HepG2 (cell line): ENCODE results near the gene ANKRD40. TPM values are rescaled to one million over a fixed set of nuclear protein-coding genes. Genes with fewer than 3 reads are reported as not detected.

ENCODE experiments used
- FOXA3 ChIP-seq: IDR thresholded peaks from 2 replicates; pipeline ENCODE4 v1.6.1; 2016; ENCODE audit warnings: missing genetic modification reagents, missing compliant biosample characterization
- HOXA5 ChIP-seq: sonication (generic); formaldehyde crosslinking; IDR thresholded peaks from 2 replicates; pipeline ENCODE4 v1.4.0; 2020; ENCODE audit warnings: missing genetic modification reagents
- MYNN ChIP-seq: sonication (generic); formaldehyde crosslinking; IDR thresholded peaks from 2 replicates; pipeline ENCODE4 v1.4.0; 2020; ENCODE audit warnings: mild to moderate bottlenecking, low read depth, missing genetic modification reagents
- PATZ1 ChIP-seq: sonication (generic); formaldehyde crosslinking; IDR thresholded peaks from 2 replicates; pipeline ENCODE4 v1.4.0; 2020; ENCODE audit warnings: missing genetic modification reagents
- PRDM15 ChIP-seq: sonication (generic); formaldehyde crosslinking; IDR thresholded peaks from 2 replicates; pipeline ENCODE4 v1.4.0; 2020; ENCODE audit warnings: missing genetic modification reagents
- RBM39 ChIP-seq: fragments of 200-400 bp; formaldehyde crosslinking; IDR thresholded peaks from one replicate; pipeline ENCODE4 v1.6.1; 2018; ENCODE audit warnings: antibody characterized with exemption, mild to moderate bottlenecking, low read depth, low read length; ENCODE audit not compliant: poor library complexity, severe bottlenecking
- SALL2 ChIP-seq: sonication (generic); formaldehyde crosslinking; IDR thresholded peaks from 2 replicates; pipeline ENCODE4 v1.8.1; 2023; ENCODE audit warnings: mild to moderate bottlenecking, missing genetic modification reagents, inconsistent platforms
- SMARCE1 ChIP-seq: fragments of 450-650 bp; IDR thresholded peaks from 2 replicates; pipeline ENCODE4 v1.6.1; 2017; ENCODE audit warnings: borderline replicate concordance
- SNAPC5 ChIP-seq: sonication (generic); formaldehyde crosslinking; IDR thresholded peaks from 2 replicates; pipeline ENCODE4 v1.8.1; 2023; ENCODE audit warnings: mild to moderate bottlenecking, missing genetic modification reagents, borderline replicate concordance
- ZNF503 ChIP-seq: sonication (generic); formaldehyde crosslinking; IDR thresholded peaks from 2 replicates; pipeline ENCODE4 v1.4.0; 2020; ENCODE audit warnings: missing genetic modification reagents
- ZNF576 ChIP-seq: sonication (generic); formaldehyde crosslinking; IDR thresholded peaks from 2 replicates; pipeline ENCODE4 v1.4.0; 2020; ENCODE audit warnings: mild to moderate bottlenecking, missing genetic modification reagents
- ZNF709 ChIP-seq: sonication (generic); formaldehyde crosslinking; IDR thresholded peaks from 2 replicates; pipeline ENCODE4 v1.5.0; 2020; ENCODE audit warnings: mild to moderate bottlenecking, missing genetic modification reagents
- ZNF792 ChIP-seq: IDR thresholded peaks from 2 replicates; pipeline ENCODE4 v1.6.1; 2016
- ZSCAN25 ChIP-seq: sonication (generic); formaldehyde crosslinking; IDR thresholded peaks from 2 replicates; pipeline ENCODE4 v1.8.0; 2022; ENCODE audit warnings: mild to moderate bottlenecking, missing genetic modification reagents
- polyA plus RNA-seq, 8 experiments: library from polyadenylated mRNA; depleted of rRNA in 3 of 8; stranded (reverse) in 7 of 8; unstranded in 1 of 8; fragments of >200 nt; fragmentation: Illumina TruSeq in 4 of 8; extraction: Trizol in 4 of 8; gene quantifications; 2 replicates each; pipeline versions ENCODE4 v1.2.1 to v1.2.3, GENCODE V29; 2011 to 2016; ENCODE audit warnings: low read depth in 4 of 8, missing spikeins in 1 of 8, mixed read lengths in 1 of 8; ENCODE audit not compliant: insufficient read depth in 1 of 8
- total RNA-seq, 5 experiments: library from RNA; depleted of rRNA; stranded (reverse); fragments of >200 nt; fragmentation: Illumina TruSeq; extraction: Trizol; gene quantifications; 2 replicates each; pipeline ENCODE4 v1.2.3, GENCODE V29; 2016; ENCODE audit warnings: low read depth in 1 of 5

The ANKRD40 gene
- total and polyA plus RNA-seq, 2 of the 13 experiments (the other 11 are each of a cell fraction or from before 2014, with no cell fraction given) = 35.0 to 46.4 TPM

GRCh38 chr17:50687200-50688066 lies 20.3 kb downstream of the ANKRD40 start (continued):
- TF ChIP-seq PRDM15 (peak; percentile 99), FOXA3 (CRISPR knock-in tag) (peak; percentile 60), ZNF792 (CRISPR knock-in tag) (peak; percentile 48; the same call in 1 of the 2 replicates), ZNF503 (CRISPR knock-in tag) (0 out of 2 replicates have a peak, but pooled peaks have one; percentile 17), SALL2 (CRISPR knock-in tag) (peak; percentile 94), HOXA5 (CRISPR knock-in tag) (peak; percentile 61; the same call in 1 of the 2 replicates), ZSCAN25 (0 out of 2 replicates have a peak, but pooled peaks have one; percentile 54), SNAPC5 (CRISPR knock-in tag) (0 out of 2 replicates have a peak, but pooled peaks have one; percentile 84), RBM39 (peak; percentile 48), ZNF709 (CRISPR knock-in tag) (peak; percentile 39; the same call in 1 of the 2 replicates), SMARCE1 (no peak), PATZ1 (peak; percentile 75), MYNN (0 out of 2 replicates have a peak, but pooled peaks have one; percentile 6), ZNF576 (CRISPR knock-in tag) (peak; percentile 16; the same call in 1 of the 2 replicates)
